Hematopoietic multipotent progenitor cell treated with erythropoietin and hydrocortisone succinate and interleukin-3 and kit ligand, for 4 days (in vitro differentiated cells): ENCODE measurements around the gene PRUNE2.

Experiments
- DNase-seq: peaks from one replicate; pipeline ENCODE4 v3.0.0-alpha.2; 2015

Gene PRUNE2

DNA sequence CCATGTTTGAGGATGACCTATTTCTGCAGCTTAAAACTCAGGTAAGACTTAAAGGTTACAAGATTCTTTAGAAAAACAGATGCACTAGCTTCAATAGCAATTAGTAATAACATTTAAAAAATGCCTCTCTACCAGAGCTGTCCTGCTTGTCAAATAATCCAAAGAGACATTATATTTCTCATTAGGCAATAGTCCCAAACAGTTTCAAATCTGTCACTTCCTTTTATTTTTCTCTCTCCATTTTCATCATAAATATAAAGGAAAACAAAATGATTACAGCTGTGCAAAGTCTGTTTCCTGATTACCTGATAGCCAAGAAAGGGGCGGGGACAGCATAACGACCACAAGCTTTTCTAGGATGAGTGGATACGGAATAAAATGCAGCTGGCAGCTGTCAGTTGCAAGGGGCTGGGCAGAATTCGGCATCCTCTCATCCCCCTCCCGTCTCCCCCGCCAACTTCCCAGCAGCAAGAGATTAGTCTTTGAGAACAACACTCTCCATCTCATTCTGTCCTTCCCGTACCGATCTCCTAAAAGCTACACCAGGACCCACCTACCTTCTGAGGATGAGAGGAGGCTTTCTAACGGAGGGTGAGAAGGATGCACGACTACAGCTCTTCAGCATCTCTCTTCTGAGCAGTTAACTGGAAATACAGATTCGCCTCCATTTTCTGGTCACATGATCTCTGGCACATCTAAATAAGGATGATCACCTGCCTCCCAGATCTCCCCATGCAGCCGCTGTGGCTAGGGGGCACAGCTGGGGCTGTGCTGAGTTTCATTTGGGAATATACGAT lies 214.2 kb downstream of the PRUNE2 start:
- peak; percentile 41 for DNase-seq

DNA sequence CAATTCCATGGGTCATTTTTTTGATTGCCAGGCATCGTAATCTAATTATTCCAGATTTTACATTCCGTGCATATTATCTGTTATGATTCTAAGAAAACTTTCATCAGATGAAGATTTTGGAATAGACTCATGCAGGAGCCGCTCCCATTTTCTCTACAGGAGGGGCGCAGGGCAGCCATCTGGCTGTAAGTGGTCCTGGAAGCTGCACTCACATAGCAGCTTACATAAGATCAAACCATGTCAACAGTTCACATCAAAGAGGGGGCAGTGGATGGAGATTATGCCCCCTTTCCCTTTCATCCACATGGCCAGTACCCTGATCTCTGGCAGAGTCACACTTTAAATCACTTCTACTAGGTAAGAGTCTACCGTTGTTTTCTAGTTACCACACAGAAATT lies 214.9 kb downstream of the PRUNE2 start:
- DNase-seq, result no peak

DNA sequence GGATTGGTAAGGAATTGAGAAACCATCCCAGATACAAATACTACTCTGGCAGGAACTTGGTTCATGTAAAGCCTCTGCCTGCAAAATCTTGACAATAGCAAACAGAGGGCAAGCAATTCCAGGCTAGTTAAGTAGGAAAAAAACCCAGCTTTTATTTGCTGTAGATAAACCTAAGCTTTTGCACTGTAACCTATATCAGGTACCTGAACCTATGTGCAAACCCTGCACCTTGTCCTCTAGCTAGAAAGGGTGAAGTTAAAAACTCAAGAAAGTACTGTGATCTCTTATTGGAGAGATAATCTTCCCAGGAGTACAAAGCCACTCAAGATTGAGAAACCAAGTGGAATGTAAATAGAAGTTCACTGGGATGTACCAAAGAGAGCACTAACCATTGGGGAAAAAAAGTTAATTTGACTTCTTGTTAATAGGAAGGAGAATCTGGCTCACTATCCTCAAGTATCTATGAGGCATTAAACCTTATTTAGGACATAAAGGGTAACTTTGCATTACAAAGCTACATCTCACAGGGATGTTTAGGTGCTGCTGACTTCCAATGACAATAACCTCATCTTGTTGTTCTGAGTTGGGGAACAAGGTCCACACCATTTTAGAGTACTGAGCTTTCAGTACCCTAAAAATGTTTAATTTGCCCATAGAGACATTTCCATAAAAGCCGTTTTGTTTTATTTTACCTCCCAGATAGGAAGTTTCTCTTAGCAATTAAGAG lies 215.5 kb downstream of the PRUNE2 start:
- DNase-seq, result no peak

DNA sequence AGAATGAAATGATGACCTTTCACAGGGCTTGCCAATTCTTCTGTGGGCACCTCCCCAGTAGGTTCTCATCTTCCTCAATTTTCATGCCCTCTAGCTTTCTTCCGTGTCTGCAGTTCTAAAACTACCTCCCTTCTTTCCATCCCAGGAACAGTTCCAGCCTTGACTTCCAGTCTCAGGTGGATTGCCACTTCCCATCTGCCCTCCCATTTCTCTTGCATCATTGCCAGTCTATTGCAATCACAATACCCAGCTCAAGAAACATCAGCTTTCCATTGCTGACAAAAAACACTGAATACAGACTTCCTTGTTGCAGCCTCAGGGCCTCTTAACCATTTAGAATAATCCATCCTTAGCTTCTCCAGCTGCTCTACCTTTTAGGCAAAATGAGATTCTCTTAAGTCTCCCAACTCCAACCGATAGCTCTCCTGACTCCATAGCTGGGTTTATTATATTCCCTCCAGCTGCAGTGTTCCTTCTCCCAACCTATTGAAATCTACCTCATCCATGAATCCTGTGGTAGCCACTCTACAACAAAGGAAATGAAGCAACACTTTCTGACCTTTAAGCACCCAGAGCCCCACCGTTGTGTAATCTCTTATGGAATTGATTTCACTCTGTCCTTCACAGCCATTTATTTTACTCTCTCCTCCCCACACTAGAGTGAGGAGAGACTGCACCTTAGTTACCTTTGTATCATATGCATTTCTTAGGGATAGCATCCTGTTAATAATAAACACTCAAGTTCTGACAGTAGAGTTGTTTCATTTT lies 217.3 kb downstream of the PRUNE2 start:
- DNase-seq, result no peak

DNA sequence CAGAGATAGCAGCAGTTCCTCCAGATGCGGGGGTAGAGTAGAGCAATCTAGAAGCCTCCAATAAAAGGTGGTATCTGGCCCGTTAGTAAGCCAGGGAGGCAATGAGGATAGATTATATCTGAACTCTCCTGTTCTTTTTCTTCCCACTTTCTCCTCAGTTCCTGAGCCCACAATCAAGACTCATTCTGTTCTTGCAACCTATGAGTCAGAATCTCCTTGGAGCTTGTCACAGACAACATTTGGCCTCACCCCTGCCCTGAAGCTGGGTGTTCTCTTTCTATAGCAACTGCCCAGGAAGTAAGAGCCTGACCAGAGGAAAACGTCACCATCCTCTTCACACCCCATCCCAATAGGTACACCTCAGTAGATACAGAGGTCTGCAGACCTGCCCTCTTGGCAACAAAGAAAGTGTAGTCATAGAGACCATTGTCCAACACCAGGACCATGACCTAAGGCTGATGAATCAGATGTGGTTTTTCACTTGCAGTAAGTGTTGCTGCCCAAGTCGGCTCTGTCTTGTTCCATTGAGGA lies 218.0 kb downstream of the PRUNE2 start:
- DNase-seq, result no peak

DNA sequence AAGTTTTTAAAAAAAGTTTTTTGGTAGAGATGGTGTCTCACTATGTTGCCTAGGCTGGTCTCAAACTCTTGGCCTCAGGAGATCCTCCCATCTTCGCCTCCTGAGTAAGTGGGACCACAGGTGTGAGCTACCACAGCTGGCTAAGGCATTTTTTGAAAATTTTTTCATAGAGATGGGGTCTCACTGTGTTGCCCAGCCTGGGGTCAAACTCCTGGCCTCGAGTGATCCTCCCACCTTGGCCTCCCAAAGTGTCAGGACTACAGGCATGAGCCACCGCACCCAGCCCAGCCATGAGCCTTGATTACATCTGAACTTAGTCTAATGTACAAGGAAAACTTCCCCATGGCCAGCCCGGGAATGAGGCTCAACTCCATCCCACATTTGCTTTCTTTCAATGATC lies 219.2 kb downstream of the PRUNE2 start:
- DNase-seq, result no peak

DNA sequence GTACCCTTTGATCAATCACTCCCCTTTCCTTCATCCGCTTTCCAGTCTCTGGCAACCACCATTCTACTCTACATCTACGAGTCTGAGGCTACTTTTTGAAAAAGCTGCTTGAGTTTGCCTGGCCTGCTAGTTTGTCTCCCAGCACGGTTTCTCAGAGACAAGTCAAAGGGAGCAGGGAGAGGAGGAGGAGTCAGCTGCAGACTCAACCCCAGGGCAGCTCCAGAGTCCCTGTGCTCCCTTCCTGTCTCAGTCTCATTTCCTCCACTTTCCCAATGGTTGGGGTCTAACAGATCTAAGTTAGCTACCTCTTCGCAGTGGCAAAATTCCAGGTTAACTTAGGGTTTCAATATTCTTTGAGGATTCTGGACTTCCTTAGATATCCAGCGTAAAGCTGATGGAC lies 221.7 kb downstream of the PRUNE2 start:
- DNase-seq, result no peak

DNA sequence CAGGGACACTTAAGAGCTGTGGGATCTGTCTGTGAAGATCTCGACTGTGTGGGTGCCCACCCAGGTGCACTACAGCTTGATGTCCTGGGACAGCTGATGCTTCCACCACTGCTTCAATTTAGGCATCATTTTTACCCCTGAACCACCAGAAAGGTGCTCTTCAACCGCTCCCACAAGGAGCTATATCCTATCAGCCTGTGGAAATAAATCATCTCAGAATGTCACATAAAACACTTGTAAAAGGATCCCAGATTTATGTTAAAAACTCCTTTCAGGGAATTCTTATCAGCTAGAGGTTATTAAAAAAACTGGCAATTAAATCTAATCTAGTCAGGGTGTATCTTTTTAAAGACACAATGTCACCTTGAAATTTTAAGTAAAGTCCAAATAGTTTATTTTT lies 224.4 kb downstream of the PRUNE2 start:
- DNase-seq, result no peak

DNA sequence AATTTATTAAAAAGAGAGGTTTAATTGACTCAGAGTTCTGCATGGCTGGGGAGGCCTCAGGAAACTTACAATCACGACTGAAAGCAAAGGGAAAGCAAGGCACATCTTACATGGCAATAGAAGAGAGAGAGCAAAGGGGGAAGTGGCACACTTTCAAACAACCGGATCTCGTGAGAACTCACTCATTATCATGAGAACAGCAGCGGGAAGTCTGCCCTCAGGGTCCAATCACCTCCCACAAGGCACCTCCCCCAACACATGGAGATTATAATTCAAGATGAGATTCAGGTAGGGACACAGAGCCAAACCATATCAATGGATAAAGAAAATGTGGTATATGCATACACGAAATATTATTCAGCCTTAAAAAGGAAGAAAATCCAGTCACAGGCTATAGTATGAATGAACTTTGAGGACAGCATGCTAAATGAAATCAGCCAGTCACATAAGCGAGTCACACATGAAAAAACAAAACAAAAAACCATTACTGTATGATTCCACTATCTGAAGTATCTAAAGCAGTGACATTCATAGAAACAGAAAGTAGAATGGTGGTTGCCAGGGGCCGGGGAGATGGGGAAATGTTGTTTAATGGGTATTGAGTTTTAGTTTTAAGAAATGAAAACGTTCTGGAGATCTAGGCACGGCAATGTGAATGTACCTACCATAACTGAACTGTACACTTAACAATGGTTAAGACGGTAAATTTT lies 225.0 kb downstream of the PRUNE2 start:
- DNase-seq, result no peak

DNA sequence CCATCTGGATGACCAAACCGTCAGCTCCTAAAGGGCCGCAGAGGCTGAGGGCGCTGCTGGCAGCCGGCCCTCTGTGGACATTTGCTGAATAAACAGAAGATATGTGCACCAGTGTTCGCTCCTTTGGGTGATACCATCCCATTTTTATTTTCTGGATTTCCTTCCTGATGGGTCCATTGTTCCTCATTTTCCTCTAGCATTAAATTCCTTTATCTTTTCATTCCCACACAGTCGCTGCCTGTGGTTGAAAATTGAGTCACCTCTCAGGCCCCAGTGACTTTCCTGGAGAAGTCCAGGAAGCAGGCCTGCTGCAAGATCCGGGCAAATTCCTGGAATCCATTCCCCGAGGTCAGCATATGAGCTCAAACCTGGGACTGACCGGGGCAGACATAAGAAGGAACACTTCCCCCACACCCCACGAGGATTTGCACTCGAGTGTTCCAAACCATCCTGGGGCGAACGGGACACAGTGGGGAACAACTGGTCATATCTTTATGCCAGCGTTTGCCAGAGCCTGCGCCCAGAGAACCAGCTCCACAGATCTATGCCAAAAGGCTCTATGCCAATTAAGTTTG lies 228.3 kb downstream of the PRUNE2 start:
- no peak for DNase-seq

DNA sequence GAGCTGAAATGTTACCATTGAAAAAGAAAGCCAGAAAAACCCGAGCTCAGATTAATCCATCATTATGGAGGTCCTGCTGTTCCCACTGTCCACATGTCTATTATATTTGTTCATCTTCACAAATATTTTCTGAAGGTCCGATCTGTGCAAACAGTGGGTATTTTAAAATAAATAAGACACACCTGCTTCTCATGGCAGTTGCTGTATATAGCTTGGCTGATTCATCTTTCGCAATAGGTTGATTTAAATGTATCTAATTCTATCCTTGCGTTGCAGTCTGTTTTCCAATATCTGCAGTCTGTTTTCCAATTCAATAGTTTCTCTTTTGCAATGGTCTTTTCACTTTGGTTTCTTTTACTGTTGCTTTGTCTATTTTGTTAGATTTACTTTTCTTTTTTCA lies 229.1 kb downstream of the PRUNE2 start:
- no peak for DNase-seq

DNA sequence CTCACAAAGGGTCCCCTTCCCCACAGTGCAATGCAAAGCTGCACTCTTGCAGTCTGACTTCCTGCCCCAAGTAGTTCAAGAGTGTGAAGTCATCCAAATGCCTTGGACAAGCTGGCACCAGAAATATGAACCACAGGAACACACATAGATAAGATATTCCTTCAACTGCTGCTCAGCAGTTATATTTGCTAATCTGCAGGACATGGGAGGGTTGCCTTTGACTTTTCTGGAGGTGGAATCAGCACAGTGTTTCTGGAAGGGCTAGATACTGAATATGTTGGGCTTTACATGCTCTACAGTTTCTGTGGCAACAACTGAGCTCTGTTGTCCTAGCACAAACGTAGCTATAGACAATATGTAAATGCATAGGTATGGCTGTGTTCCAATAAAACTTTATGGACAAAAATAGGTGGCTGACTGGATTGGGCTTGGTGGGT lies 238.4 kb downstream of the PRUNE2 start:
- DNase-seq, result peak; percentile 95

DNA sequence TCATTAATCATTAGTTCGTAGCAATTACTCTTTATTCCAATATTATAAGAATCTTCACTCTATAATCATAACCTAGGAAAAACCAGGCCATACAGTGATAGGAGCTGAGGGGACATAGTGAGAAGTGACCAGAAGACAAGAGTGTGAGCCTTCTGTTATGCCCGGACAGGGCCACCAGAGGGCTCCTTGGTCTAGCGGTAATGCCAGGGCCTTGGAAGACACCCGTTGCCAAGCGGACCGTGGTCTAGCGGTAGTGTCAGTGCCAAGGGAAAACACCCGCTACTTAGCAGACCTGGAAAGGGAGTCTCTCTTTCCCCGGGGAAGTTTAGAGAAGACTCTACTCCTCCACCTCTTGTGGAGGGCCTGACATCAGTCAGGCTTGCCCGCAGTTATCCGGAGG lies 239.9 kb downstream of the PRUNE2 start:
- peak; percentile 57 for DNase-seq

DNA sequence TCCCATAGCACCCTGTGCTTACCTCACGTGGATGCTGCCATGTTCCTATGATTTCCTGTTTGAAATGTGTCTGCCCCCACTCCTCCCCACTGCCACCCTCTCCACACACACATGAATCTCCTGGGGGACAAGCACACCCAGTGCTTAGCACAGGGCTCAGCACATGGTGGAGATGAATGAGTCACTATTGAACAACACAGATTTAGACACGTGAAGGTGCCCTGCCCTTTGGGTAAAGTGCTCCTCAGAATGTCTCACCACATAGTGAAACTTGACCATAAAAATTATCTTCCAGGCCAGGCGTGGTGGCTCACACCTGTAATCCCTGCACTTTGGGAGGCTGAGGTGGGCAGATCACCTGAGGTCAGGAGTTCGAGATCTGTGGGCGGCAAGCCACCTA lies 240.5 kb downstream of the PRUNE2 start:
- DNase-seq, result no peak

DNA sequence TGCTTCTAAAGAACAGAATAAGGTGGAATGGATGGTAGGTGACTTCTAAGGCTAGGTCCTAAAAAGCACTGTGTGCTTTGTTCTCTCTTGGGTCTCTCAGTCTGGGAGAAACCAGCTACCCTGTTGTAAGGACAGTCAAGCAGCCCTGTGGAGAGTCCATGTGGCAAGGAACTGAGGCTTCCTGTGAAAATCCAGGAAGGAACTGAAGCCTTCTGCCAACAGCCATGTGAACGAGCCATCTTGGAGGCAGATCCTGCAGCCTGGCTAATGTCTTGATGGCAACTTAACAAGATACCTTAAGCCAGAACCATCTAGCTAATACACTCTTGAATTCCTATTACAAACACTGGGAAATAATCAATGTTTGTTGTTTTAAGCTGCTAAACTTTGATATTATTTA lies 241.8 kb downstream of the PRUNE2 start:
- no peak for DNase-seq

DNA sequence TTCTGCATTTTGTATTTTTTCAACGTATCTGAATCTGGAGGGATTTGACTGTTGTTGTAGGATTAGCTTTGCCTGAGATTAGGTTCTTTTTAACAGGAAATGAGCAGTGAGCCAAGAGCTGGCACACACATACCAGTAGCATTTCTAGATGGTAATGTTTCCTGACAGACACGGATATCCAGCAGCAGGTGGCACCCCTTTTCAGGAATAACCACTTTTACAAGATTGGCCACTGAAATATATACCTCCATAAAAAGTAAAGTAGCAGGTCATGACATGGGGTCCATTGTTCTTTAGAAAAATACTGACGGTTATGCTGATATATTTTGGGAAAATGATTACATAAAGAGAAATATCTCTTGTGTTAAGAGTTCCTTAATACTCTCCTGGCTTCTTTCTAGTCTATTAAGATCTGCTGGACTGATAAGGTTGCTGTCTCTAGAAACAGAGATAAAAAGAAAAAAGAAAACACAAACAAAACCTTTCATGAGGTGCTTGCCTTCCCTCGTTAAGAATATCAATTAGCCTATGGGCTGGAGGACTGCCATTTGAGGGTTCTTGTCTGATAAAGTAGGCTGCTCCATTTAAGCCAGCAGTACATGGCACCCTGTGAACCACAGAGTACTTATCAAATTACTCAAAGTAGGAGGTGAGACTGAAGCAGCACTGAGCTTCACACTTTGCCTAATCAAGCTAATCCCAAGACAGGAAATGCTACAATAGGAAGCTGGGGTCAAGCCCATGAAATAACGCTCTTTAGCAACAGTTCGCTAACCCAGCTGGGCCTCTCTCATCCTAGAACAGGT lies 243.2 kb downstream of the PRUNE2 start:
- DNase-seq, result peak; percentile 62

DNA sequence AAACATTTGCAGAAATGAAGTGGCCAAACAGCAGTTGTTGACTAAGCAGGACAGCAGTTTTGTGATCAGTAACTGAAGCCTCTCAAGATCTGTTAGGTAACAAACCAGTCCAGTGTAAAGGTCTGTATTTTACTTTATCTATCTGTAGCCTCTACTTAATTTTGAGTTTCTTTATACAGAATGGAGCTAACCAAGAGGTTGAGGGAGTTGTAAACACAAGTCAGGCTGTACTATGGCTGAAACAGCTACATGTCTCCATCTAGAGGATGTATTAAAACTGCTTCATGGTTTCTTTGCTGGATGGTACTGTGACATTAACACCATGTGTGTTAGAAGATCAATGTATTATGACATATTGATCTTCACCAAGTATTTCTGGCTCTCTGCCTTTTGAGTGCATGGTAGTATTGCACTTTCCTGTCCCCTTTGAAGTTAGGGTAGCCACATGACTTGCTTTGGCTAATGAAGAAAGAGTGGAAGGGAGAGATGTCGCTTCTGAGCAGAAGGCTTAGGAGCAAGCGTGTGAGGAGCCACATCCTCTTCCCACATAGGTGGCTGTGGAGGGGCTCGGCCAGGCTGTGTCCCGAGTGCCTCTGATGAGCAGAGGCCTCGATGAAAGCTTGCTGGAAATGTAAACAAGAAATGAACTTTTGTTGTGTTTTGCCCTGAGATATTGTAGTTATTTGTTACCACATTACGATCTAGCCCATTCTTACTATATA lies 247.2 kb downstream of the PRUNE2 start:
- DNase-seq, result peak; percentile 90

DNA sequence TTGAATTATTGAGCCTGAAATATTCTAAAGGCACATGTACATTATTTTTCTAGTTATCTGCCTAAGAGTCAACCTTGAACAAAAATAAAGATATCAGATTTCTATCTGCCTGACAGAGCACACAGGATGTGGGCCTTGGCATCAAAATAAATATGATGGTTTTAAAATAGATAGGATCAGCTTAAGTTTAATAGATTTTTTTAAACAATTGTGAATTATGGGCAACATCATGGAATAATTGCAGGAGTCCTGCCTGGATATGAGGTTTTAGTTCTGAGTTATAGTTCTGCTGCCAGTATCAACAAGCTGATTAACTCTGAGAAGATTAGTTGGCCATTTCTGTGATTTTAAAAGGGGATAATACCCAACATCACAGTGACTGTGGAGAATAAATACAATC lies 248.6 kb downstream of the PRUNE2 start:
- no peak for DNase-seq

DNA sequence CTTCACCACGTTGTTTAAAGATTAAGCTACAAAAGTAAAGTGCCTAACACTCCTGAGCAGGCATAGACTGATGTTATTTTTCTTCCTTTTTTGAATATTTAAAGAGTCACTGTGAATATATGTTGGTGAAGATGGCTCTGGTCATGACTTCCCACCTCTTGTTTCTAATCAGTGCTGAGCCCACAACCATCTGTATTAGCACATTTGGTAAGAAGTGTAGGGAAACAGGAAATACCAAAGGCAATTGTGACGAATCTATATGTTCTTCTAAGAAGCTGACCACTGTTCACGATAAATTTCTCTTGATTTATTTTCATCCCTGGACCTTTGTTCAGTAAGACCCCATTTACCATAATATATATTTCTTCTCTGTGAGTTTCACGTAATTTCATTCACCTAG lies 249.9 kb downstream of the PRUNE2 start:
- peak; percentile 71 for DNase-seq

DNA sequence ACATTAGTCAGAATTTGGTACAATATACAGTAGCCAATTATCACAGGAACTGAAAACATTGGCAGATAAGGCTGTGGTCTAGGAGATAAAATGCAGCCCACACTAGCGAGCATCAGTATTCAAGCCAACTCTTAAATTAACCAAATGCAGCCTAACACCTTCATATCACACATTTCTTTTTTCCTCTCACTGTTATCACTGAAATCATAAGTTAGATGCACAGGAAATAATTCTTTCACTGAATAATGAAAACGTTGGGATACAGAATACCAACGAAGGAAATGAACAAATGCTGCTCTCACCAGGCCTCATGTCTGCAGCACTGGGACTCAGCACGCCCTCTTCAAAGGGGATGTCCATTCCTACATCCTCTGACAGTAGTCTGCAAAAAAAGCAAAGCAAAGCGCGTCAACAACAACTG lies 250.8 kb downstream of the PRUNE2 start:
- DNase-seq, result peak; percentile 86

DNA sequence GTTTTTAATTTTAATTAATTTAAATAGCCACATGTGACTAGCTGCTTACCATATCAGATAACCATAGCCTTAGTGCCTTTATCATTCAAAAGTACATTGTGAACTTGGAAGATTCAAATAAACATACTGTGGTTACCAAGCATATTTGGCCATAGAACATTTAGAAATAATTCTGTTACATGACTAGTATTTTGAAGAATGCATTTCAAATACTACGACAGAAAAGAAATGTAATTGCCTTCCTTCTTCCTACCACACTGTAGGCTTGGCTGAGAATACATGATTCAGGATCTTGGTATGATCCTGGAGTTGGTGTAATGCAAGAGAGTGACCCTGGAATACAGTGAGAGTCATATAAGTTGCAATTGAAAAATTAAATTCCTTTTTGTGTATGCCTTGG lies 251.3 kb downstream of the PRUNE2 start:
- DNase-seq, result peak; percentile 48
